Peyer's patch (tissue), 4 donors: Measurements from ENCODE around the gene COIL. TPM values are rescaled to one million over a fixed set of nuclear protein-coding genes. Genes with fewer than 3 reads are reported as not detected.

Source experiments
- DNase-seq, 3 donors: peaks; one replicate each; pipeline ENCODE4 v3.0.0-alpha.2; 2017 to 2019
- H3K27ac ChIP-seq, 4 donors: fragments of 200-600 bp; sonication (generic); one replicate each; pipeline ENCODE4 v1.5.1; 2016 to 2019
- H3K27me3 ChIP-seq, 2 donors: fragments of 200-600 bp; sonication (generic); one replicate each; pipeline ENCODE4 v1.5.1; 2019
- H3K36me3 ChIP-seq, 3 donors: fragments of 200-600 bp; sonication (generic); one replicate each; pipeline ENCODE4 v1.5.1; 2016 to 2019
- H3K4me1 ChIP-seq, 4 donors: fragments of 200-600 bp; sonication (generic); one replicate each; pipeline ENCODE4 v1.5.1; 2016 to 2019
- H3K4me3 ChIP-seq, 4 donors: fragments of 200-600 bp; sonication (generic); 1 replicate in 3 of 4; 2 replicates in 1 of 4; pipeline ENCODE4 v1.5.1; 2016 to 2019; ENCODE audit warnings: mild to moderate bottlenecking in 1 of 4
- H3K9me3 ChIP-seq, 4 donors: fragments of 200-600 bp; sonication (generic); one replicate each; pipeline ENCODE4 v1.5.1; 2016 to 2019; ENCODE audit warnings: mild to moderate bottlenecking in 1 of 4
- CTCF ChIP-seq, 6 experiments: fragments of 450-650 bp in 4 of 6; fragments of 200-600 bp in 2 of 6; sonication (generic) in 1 of 6; IDR thresholded peaks; one replicate each; pipeline ENCODE4 v1.5.1; 2017 to 2019; ENCODE audit warnings: antibody characterized with exemption in 6 of 6, mild to moderate bottlenecking in 3 of 6, moderate library complexity in 1 of 6
- POLR2A ChIP-seq, 2 donors: fragments of 450-650 bp; IDR thresholded peaks; one replicate each; pipeline ENCODE4 v1.5.1; 2017; ENCODE audit warnings: antibody characterized with exemption in 2 of 2, mild to moderate bottlenecking in 2 of 2, moderate library complexity in 2 of 2
- total RNA-seq, 4 donors: library from RNA; depleted of rRNA; stranded (reverse); fragments of >200 nt; gene quantifications; one replicate each; pipeline ENCODE4 v1.1.0, GENCODE V29; 2016

The COIL gene
- total RNA-seq = 10 to 100 TPM in 3 of 4 donors, 1 to 10 TPM in 1; 8.6 to 20.6 (median 12.5) TPM

GRCh38 chr17:56960596-56961538 lies at the start of gene COIL:
Gene COIL (minus strand): TSS chr17:56961050. CDS start chr17:56961019, 31 bp downstream.
- TF ChIP-seq POLR2A (IDR thresholded peaks at IDR 0.05) (peak in 1 of 2 donors; percentile 9), CTCF (IDR thresholded peaks at IDR 0.05) (peak; percentile 99 to 100 (median 99))
- H3K4me3 ChIP-seq = peak within 1 kb of the TSS; percentile 74 to 97 (median 88)
- peak; percentile 92 to 96 (median 92) for DNase-seq
- H3K36me3 ChIP-seq = no peaks in the 10 kb centered on the region
- no peaks in the 10 kb centered on the region for H3K27me3 ChIP-seq
- H3K4me1 ChIP-seq = peaks cover 3 to 15% (median 7%) of the 10 kb centered on the region in 4 donors
- H3K9me3 ChIP-seq = no peaks in the 10 kb centered on the region
- peak within 1 kb of the TSS; percentile 80 to 88 (median 86) for H3K27ac ChIP-seq

GRCh38 chr17:57010487-57010886 lies 49.6 kb upstream of the COIL start:
- no peak overlapping the region for H3K27ac ChIP-seq

GRCh38 chr17:57009737-57010445 lies 49.0 kb upstream of the COIL start:
- Histone ChIP-seq H3K9me3 (no peaks in the 10 kb centered on the region), H3K36me3 (peaks cover 0 to 7% (median 0%) of the 10 kb centered on the region in 3 donors), H3K27me3 (no peaks in the 10 kb centered on the region), H3K4me3 (no peak overlapping the region), H3K27ac (no peak overlapping the region), H3K4me1 (peaks cover 0 to 7% (median 2%) of the 10 kb centered on the region in 4 donors)
- peak; percentile 61 to 88 (median 69) for DNase-seq
- TF ChIP-seq POLR2A (IDR thresholded peaks at IDR 0.05) (no peak), CTCF (IDR thresholded peaks at IDR 0.05) (peak; percentile 58 to 89 (median 74))

More at GRCh38 chr17:57010487-57010886, 49.6 kb upstream of the COIL start:
- DNase-seq = no peak
- no peaks in the 10 kb centered on the region for H3K9me3 ChIP-seq
- peaks cover 0 to 7% (median 0%) of the 10 kb centered on the region in 3 donors for H3K36me3 ChIP-seq
- TF ChIP-seq CTCF (IDR thresholded peaks at IDR 0.05) (no peak), POLR2A (IDR thresholded peaks at IDR 0.05) (no peak)
- H3K4me3 ChIP-seq = no peak overlapping the region
- H3K27me3 ChIP-seq = no peaks in the 10 kb centered on the region
- H3K4me1 ChIP-seq = peaks cover 0 to 7% (median 2%) of the 10 kb centered on the region in 4 donors

GRCh38 chr17:57008958-57009357 lies 48.1 kb upstream of the COIL start:
- DNase-seq = no peak
- H3K27ac ChIP-seq = no peak overlapping the region
- H3K9me3 ChIP-seq = no peaks in the 10 kb centered on the region
- peaks cover 0 to 7% (median 3%) of the 10 kb centered on the region in 4 donors for H3K4me1 ChIP-seq
- no peak overlapping the region for H3K4me3 ChIP-seq
- TF ChIP-seq POLR2A (IDR thresholded peaks at IDR 0.05) (no peak), CTCF (IDR thresholded peaks at IDR 0.05) (no peak)
- no peaks in the 10 kb centered on the region for H3K27me3 ChIP-seq
- peaks cover 0 to 11% (median 0%) of the 10 kb centered on the region in 3 donors for H3K36me3 ChIP-seq

GRCh38 chr17:57006040-57006439 lies 45.2 kb upstream of the COIL start:
- TF ChIP-seq CTCF (IDR thresholded peaks at IDR 0.05) = no peak
- TF ChIP-seq POLR2A (IDR thresholded peaks at IDR 0.05) = no peak
- peaks cover 0 to 33% (median 0%) of the 10 kb centered on the region in 3 donors for H3K36me3 ChIP-seq

More at GRCh38 chr17:57006040-57006439, 45.2 kb upstream of the COIL start:
- Histone ChIP-seq H3K27ac (peak overlapping the region in 1 of 4 donors; percentile 77), H3K4me1 (peaks cover 0 to 7% (median 6%) of the 10 kb centered on the region in 4 donors), H3K4me3 (no peak overlapping the region), H3K27me3 (no peaks in the 10 kb centered on the region), H3K9me3 (no peaks in the 10 kb centered on the region)
- DNase-seq = no peak
